SU-DHL-6 (cell line): Measurements from ENCODE around the gene FRMD1.

ENCODE experiments used
- H2AFZ ChIP-seq: fragments of 200-600 bp; sonication (generic); 2 replicates; pipeline ENCODE4 v1.6.1; 2014; ENCODE audit warnings: low read depth, mild to moderate bottlenecking, moderate library complexity, mixed read lengths, antibody characterized with exemption, low read length; ENCODE audit not compliant: severe bottlenecking
- H3F3A ChIP-seq: fragments of 200-600 bp; shearing (Covaris generic); 2 replicates; pipeline ENCODE4 v1.6.0; 2016; ENCODE audit warnings: antibody characterized with exemption, mild to moderate bottlenecking; ENCODE audit not compliant: insufficient read depth
- H3K27ac ChIP-seq: fragments of 200-600 bp; sonication (generic); 2 replicates; pipeline ENCODE4 v1.5.1; 2016; ENCODE audit warnings: low read depth, mild to moderate bottlenecking, low read length, moderate library complexity, mixed read lengths
- H3K27me3 ChIP-seq: fragments of 200-600 bp; sonication (generic), shearing (Covaris generic); 2 replicates; pipeline ENCODE4 v1.6.0; 2014; ENCODE audit warnings: mild to moderate bottlenecking, low read length
- H3K36me3 ChIP-seq: fragments of 200-600 bp; sonication (generic); 2 replicates; pipeline ENCODE4 v1.6.1; 2014; ENCODE audit warnings: mild to moderate bottlenecking, low read length, mixed read lengths
- H3K4me2 ChIP-seq: fragments of 300-600, 200-600 bp; shearing (Covaris generic), sonication (generic); 2 replicates; pipeline ENCODE4 v1.6.0; 2014; ENCODE audit warnings: low read length, low read depth, mild to moderate bottlenecking; ENCODE audit not compliant: poor library complexity, severe bottlenecking
- H3K4me3 ChIP-seq: fragments of 200-600 bp; sonication (generic); 2 replicates; pipeline ENCODE4 v1.5.1; 2014; ENCODE audit warnings: antibody characterized with exemption, low read length, mild to moderate bottlenecking, mixed read lengths; ENCODE audit not compliant: insufficient read depth, poor library complexity, severe bottlenecking
- H3K79me2 ChIP-seq: fragments of 200-600 bp; sonication (generic); 2 replicates; pipeline ENCODE4 v1.6.1; 2014; ENCODE audit warnings: mild to moderate bottlenecking, low read length, moderate library complexity; ENCODE audit not compliant: insufficient read depth
- H3K9ac ChIP-seq: fragments of 200-600 bp; sonication (generic); 2 replicates; pipeline ENCODE4 v1.7.0; 2014; ENCODE audit warnings: mild to moderate bottlenecking, low read length
- H3K9me2 ChIP-seq: fragments of 200-600 bp; sonication (generic); replicated peaks from 2 replicates; pipeline ENCODE4 v1.6.1; 2014; ENCODE audit warnings: low read length; ENCODE audit not compliant: insufficient read depth
- H3K9me3 ChIP-seq: fragments of 200-600 bp; sonication (generic); 2 replicates; pipeline ENCODE4 v1.6.1; 2014; ENCODE audit warnings: low read length, mixed read lengths; ENCODE audit not compliant: insufficient read depth
- H4K20me1 ChIP-seq: fragments of 200-600 bp; sonication (generic); 2 replicates; pipeline ENCODE4 v1.6.1; 2014; ENCODE audit warnings: low read depth, mild to moderate bottlenecking, antibody characterized with exemption, low read length, moderate library complexity, mixed read lengths
- CTCF ChIP-seq: fragments of 200-600 bp; sonication (generic); IDR thresholded peaks from one replicate; pipeline ENCODE4 v1.5.1; 2017; ENCODE audit warnings: antibody characterized with exemption, mild to moderate bottlenecking, low read length, moderate library complexity; ENCODE audit not compliant: insufficient read depth, poor library complexity, severe bottlenecking
- EZH2phosphoT487 ChIP-seq: fragments of 200-600 bp; sonication (generic), shearing (Covaris generic); conservative IDR thresholded peaks from 2 replicates; pipeline ENCODE4 v1.6.1; 2018; ENCODE audit warnings: mild to moderate bottlenecking, antibody characterized with exemption, low read length, moderate library complexity, mixed read lengths

The FRMD1 gene

GRCh38 chr6:168119539-168119938, 40.5 kb upstream of the FRMD1 start:
- Histone ChIP-seq H3K4me3 (no peak overlapping the region), H3F3A (no peaks in the 10 kb centered on the region), H3K27me3 (no peaks in the 10 kb centered on the region), H3K9ac (no peak overlapping the region), H3K79me2 (no peaks in the 10 kb centered on the region), H2AFZ (no peak overlapping the region), H4K20me1 (no peaks in the 10 kb centered on the region), H3K9me3 (no peaks in the 10 kb centered on the region), H3K4me2 (no peak overlapping the region), H3K9me2 (no peaks in the 10 kb centered on the region), H3K36me3 (no peaks in the 10 kb centered on the region), H3K27ac (no peak overlapping the region)
- TF ChIP-seq CTCF (no peak), EZH2phosphoT487 (no peak)

- no peaks in the 10 kb centered on the region for H3K79me2 ChIP-seq
- no peak overlapping the region for H3K4me3 ChIP-seq
- H3K36me3 ChIP-seq = no peaks in the 10 kb centered on the region
- no peak overlapping the region for H3K27ac ChIP-seq
- TF ChIP-seq CTCF = no peak
- no peak for TF ChIP-seq EZH2phosphoT487
- no peak overlapping the region for H3K4me2 ChIP-seq
- no peak overlapping the region for H3K9ac ChIP-seq
- H2AFZ ChIP-seq = no peak overlapping the region
- H3K9me2 ChIP-seq = no peaks in the 10 kb centered on the region
- no peaks in the 10 kb centered on the region for H4K20me1 ChIP-seq
- no peaks in the 10 kb centered on the region for H3K27me3 ChIP-seq
- no peaks in the 10 kb centered on the region for H3F3A ChIP-seq
- no peaks in the 10 kb centered on the region for H3K9me3 ChIP-seq
Measured at GRCh38 chr6:168118935-168119334, 39.9 kb upstream of the FRMD1 start.

GRCh38 chr6:168117942-168118341, 38.9 kb upstream of the FRMD1 start:
- Histone ChIP-seq H3K36me3 (no peaks in the 10 kb centered on the region), H3K4me3 (no peak overlapping the region), H3K4me2 (no peak overlapping the region), H3K27me3 (no peaks in the 10 kb centered on the region), H2AFZ (no peak overlapping the region), H3K9me2 (no peaks in the 10 kb centered on the region), H4K20me1 (no peaks in the 10 kb centered on the region), H3F3A (no peaks in the 10 kb centered on the region), H3K9ac (no peak overlapping the region), H3K9me3 (no peaks in the 10 kb centered on the region), H3K79me2 (no peaks in the 10 kb centered on the region), H3K27ac (no peak overlapping the region)
- TF ChIP-seq CTCF (no peak), EZH2phosphoT487 (no peak)
